ENCODE results near the gene TRABD2B.

TRABD2B gene

DNA sequence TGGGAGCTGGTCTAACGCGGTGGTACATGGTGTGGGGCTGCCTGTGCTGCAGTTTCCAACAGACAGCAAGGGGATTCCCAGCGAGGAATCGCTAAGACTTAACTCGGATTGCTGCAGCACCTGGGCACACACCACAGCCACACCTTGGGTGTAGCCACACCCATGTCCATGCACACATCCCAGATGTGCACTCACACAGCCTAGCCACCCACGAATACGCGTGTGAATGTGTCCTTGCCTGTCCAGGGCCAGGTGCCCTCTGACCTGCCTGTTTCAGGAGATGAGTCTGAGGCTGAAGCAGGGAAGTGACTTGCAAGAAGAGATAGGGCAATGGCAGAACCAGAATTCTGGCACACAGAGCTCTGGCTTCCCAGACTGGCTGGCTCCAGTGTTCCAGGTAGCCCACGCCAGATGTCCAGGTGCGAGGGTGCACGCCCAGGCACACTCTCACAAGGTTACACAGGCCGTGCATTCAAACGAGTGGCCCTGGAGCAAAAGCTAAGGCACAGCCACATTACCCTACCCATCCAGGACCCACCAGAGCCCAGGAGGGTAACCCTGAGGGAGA is 272.7 kb downstream of the TRABD2B start:
- DNase-seq: no peak
- peaks cover 18% of the 10 kb centered on the region for H3K27me3 ChIP-seq (ENCODE audit: insufficient read depth, low read length, poor library complexity)
- no peaks in the 10 kb centered on the region for H3K36me3 ChIP-seq (ENCODE audit: insufficient read depth, low read length)
- H3K4me1 ChIP-seq (ENCODE audit: insufficient read depth, low read length): no peaks in the 10 kb centered on the region
- TF ChIP-seq EZH2 (IDR thresholded peaks at IDR 0.05; ENCODE audit: borderline replicate concordance, low read depth, low read length, severe bottlenecking) (no peak), CTCF (IDR thresholded peaks at IDR 0.05; ENCODE audit: borderline replicate concordance, extremely low read depth, low read length, poor library complexity, severe bottlenecking) (no peak)
- H3K9me3 ChIP-seq (ENCODE audit: insufficient read depth, low read length, severe bottlenecking): no peaks in the 10 kb centered on the region
- no peaks in the 10 kb centered on the region for H3K79me2 ChIP-seq (ENCODE audit: insufficient read depth, low read length)
- H3K4me2 ChIP-seq (ENCODE audit: insufficient read depth, low read length): no peak overlapping the region
- H4K20me1 ChIP-seq (ENCODE audit: insufficient read depth, low read length): peaks cover 2% of the 10 kb centered on the region; the same call in 1 of the 2 replicates
- H2AFZ ChIP-seq (ENCODE audit: low read depth, low read length): no peak overlapping the region
- H3K27ac ChIP-seq (ENCODE audit: low read length): no peak overlapping the region
- H3K4me3 ChIP-seq (ENCODE audit: low read depth in 1 of 2, low read length in 2 of 2): no peak overlapping the region
- ATAC-seq (ENCODE audit: insufficient read depth, low read depth): no peak
- H3K9ac ChIP-seq (ENCODE audit: low read depth, low read length): no peak overlapping the region

DNA sequence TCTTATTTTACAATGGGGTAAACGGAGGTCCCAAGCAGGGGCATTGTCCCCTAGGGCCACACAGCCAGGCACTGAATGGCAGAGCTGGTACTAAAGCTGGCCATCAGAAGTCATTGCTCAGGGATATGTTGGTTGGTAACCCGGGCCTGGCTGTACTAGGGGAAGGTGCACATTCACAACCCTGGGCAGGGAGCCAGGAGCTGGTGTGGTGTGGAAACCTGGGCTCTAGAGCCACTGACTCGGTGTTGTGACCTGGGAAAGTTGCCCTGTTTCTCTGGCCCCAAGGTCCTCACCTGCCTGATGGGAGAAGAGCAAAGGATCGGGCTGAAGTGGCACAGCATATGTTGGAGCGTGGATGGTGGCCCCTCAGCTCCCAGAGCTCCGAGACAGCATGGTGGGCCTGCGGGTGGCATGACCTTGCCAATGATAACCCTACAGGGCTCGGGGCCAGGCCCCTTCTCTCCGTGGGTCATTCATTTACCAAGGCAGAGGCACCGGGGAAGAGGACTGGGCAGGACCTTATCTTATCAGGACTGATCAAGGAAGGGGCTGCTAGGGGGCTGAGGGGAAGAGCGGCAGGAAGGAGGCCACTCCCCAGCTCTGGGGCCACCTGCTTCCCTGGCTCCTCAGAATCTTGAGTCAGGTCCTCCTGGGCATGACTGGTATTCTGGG is 274.1 kb downstream of the TRABD2B start:
- Histone ChIP-seq H3K79me2 (ENCODE audit: insufficient read depth, low read length) (no peaks in the 10 kb centered on the region), H2AFZ (ENCODE audit: low read depth, low read length) (no peak overlapping the region), H3K9me3 (ENCODE audit: insufficient read depth, low read length, severe bottlenecking) (no peaks in the 10 kb centered on the region), H4K20me1 (ENCODE audit: insufficient read depth, low read length) (peaks cover 5% of the 10 kb centered on the region; the same call in 1 of the 2 replicates), H3K4me3 (ENCODE audit: low read depth in 1 of 2, low read length in 2 of 2) (no peak overlapping the region), H3K27me3 (ENCODE audit: insufficient read depth, low read length, poor library complexity) (peaks cover 28% of the 10 kb centered on the region), H3K36me3 (ENCODE audit: insufficient read depth, low read length) (no peaks in the 10 kb centered on the region), H3K27ac (ENCODE audit: low read length) (no peak overlapping the region), H3K9ac (ENCODE audit: low read depth, low read length) (no peak overlapping the region), H3K4me2 (ENCODE audit: insufficient read depth, low read length) (no peak overlapping the region), H3K4me1 (ENCODE audit: insufficient read depth, low read length) (no peaks in the 10 kb centered on the region)
- DNase-seq (no peak), ATAC-seq (ENCODE audit: insufficient read depth, low read depth) (no peak)
- TF ChIP-seq EZH2 (IDR thresholded peaks at IDR 0.05; ENCODE audit: borderline replicate concordance, low read depth, low read length, severe bottlenecking) (no peak), CTCF (IDR thresholded peaks at IDR 0.05; ENCODE audit: borderline replicate concordance, extremely low read depth, low read length, poor library complexity, severe bottlenecking) (no peak)

DNA sequence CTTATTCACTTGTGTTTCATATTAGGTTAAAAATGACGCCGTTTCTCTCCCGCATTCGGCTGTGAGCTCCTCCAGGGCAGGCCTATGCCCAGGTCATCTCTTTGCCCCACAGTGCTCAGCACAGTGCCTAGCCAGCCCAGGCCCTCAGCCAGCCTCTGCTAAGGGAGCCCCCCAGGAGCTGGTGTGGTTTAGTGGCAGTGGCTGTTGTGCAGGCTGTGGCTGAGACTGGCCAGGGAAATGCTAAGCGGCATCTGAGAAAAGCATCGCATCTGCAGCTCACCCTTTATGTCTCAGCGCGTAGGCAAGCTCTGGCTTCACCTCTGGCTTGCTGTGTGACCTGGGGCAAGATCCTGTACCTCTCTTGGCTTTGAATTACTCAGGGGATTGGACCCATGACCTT is 275.1 kb downstream of the TRABD2B start:
- peaks cover 5% of the 10 kb centered on the region; the same call in 1 of the 2 replicates for H4K20me1 ChIP-seq (ENCODE audit: insufficient read depth, low read length)
- H2AFZ ChIP-seq (ENCODE audit: low read depth, low read length): no peak overlapping the region
- H3K79me2 ChIP-seq (ENCODE audit: insufficient read depth, low read length): no peaks in the 10 kb centered on the region
- no peak overlapping the region for H3K9ac ChIP-seq (ENCODE audit: low read depth, low read length)
- TF ChIP-seq CTCF (IDR thresholded peaks at IDR 0.05; ENCODE audit: borderline replicate concordance, extremely low read depth, low read length, poor library complexity, severe bottlenecking): no peak
- no peak for TF ChIP-seq EZH2 (IDR thresholded peaks at IDR 0.05; ENCODE audit: borderline replicate concordance, low read depth, low read length, severe bottlenecking)
- H3K4me3 ChIP-seq (ENCODE audit: low read depth in 1 of 2, low read length in 2 of 2): no peak overlapping the region
- H3K9me3 ChIP-seq (ENCODE audit: insufficient read depth, low read length, severe bottlenecking): no peaks in the 10 kb centered on the region
- no peak overlapping the region for H3K27ac ChIP-seq (ENCODE audit: low read length)
- no peak overlapping the region for H3K4me2 ChIP-seq (ENCODE audit: insufficient read depth, low read length)
- DNase-seq (no peak), ATAC-seq (ENCODE audit: insufficient read depth, low read depth) (no peak)
- H3K27me3 ChIP-seq (ENCODE audit: insufficient read depth, low read length, poor library complexity): peaks cover 28% of the 10 kb centered on the region
- H3K4me1 ChIP-seq (ENCODE audit: insufficient read depth, low read length): no peaks in the 10 kb centered on the region
- H3K36me3 ChIP-seq (ENCODE audit: insufficient read depth, low read length): no peaks in the 10 kb centered on the region

Measured in DND-41 (cell line).